HepG2 (cell line): Measurements from ENCODE around the gene RNF14. TPM values are rescaled to one million over a fixed set of nuclear protein-coding genes. Genes with fewer than 3 reads are reported as not detected.

Experiments
- ATAC-seq: fragments of 200-7000 bp; cut with Tn5 transposase; 3 replicates; pipeline ENCODE4 v1.9.1; 2020; ENCODE audit warnings: mild to moderate bottlenecking, moderate library complexity
- BruUV-seq: library from RNA; stranded (reverse); fragments of 400-500 nt; replicated peaks from 2 replicates; lab custom pipeline; 2021; lab: Mats Ljungman, UMichigan
- CTCF ChIA-PET: fragments of 300-600 bp; formaldehyde crosslinking; extraction: SDS; loops from one replicate; lab custom pipeline; 2021; ENCODE audit warnings: low total read pairs, inconsistent platforms, low intra/inter-chr PET ratio; lab: Yijun Ruan, JAX
- POLR2A ChIA-PET: fragments of 350-600 bp; sonication (Branson Sonifier 250); formaldehyde crosslinking; loops from one replicate; lab custom pipeline; 2020; ENCODE audit warnings: antibody characterized with exemption, inconsistent platforms; lab: Yijun Ruan, JAX
- DNase-seq: peaks from one replicate; pipeline ENCODE4 v3.0.0-alpha.2; 2015; ENCODE audit warnings: low spot score
- FAIRE-seq: peaks from 3 replicates; lab custom pipeline; 2011; peaks lifted over from hg19 to GRCh38; lab: Jason Lieb, UNC
- H2AFZ ChIP-seq: one replicate; pipeline ENCODE4 v1.6.1; 2011; ENCODE audit warnings: low read length, inconsistent platforms
- H3K27ac ChIP-seq: fragments of 300-600 bp; 3 replicates; pipeline ENCODE4 v1.8.0; 2011; ENCODE audit warnings: mixed run types, mild to moderate bottlenecking, mixed read lengths, low read length, inconsistent platforms; ENCODE audit not compliant: insufficient read depth; ENCODE audit errors: extremely low read length
- H3K27me3 ChIP-seq, 2 experiments: fragments of 200-600 bp in 1 of 2; 2 replicates in 1 of 2; 3 replicates in 1 of 2; pipeline versions ENCODE4 v1.6.0 to v1.8.0; 2011; ENCODE audit warnings: low read length in 2 of 2, mild to moderate bottlenecking in 2 of 2, moderate library complexity in 2 of 2, inconsistent platforms in 1 of 2; ENCODE audit not compliant: insufficient read depth in 2 of 2, control insufficient read depth in 1 of 2
- H3K36me3 ChIP-seq, 2 experiments: fragments of 200-600 bp in 1 of 2; replicated peaks in 1 of 2; 2 replicates in 1 of 2; 3 replicates in 1 of 2; pipeline versions ENCODE4 v1.5.1 to v1.8.0; 2011; ENCODE audit warnings: low read length in 2 of 2, inconsistent platforms in 1 of 2; ENCODE audit not compliant: insufficient read depth in 2 of 2, control insufficient read depth in 1 of 2
- H3K4me1 ChIP-seq: 2 replicates; pipeline ENCODE4 v1.5.1; 2012; ENCODE audit warnings: low read length, inconsistent platforms; ENCODE audit not compliant: insufficient read depth
- H3K4me2 ChIP-seq: 2 replicates; pipeline ENCODE4 v1.6.0; 2011; ENCODE audit warnings: low read depth, low read length, inconsistent platforms
- H3K4me3 ChIP-seq, 3 experiments: fragments of 200-600 bp in 1 of 3; sonication (generic), shearing (Covaris generic) in 1 of 3; replicated peaks in 1 of 3; 2 replicates each; pipeline ENCODE4 v1.5.1; 2011 to 2016; ENCODE audit warnings: low read length in 3 of 3, inconsistent platforms in 2 of 3, low read depth in 2 of 3, mild to moderate bottlenecking in 2 of 3, control low read depth in 1 of 3, mixed read lengths in 1 of 3; ENCODE audit not compliant: insufficient read depth in 1 of 3
- H3K79me2 ChIP-seq: one replicate; pipeline ENCODE4 v1.6.1; 2011; ENCODE audit warnings: low read length, inconsistent platforms; ENCODE audit not compliant: insufficient read depth
- H3K9ac ChIP-seq: 2 replicates; pipeline ENCODE4 v1.6.0; 2011; ENCODE audit warnings: mild to moderate bottlenecking, low read depth, low read length, inconsistent platforms; ENCODE audit not compliant: insufficient read depth
- H3K9me3 ChIP-seq: 2 replicates; pipeline ENCODE4 v1.5.1; 2012; ENCODE audit warnings: mild to moderate bottlenecking, low read length
- H4K20me1 ChIP-seq: 2 replicates; pipeline ENCODE4 v1.6.0; 2011; ENCODE audit warnings: inconsistent platforms, mild to moderate bottlenecking, low read length, moderate library complexity; ENCODE audit not compliant: insufficient read depth
- ATAD3A ChIP-seq: sonication (generic); formaldehyde crosslinking; IDR thresholded peaks from 2 replicates; pipeline ENCODE4 v1.4.0; 2020; ENCODE audit warnings: missing genetic modification reagents
- CREBL2 ChIP-seq: sonication (generic); formaldehyde crosslinking; IDR thresholded peaks from 2 replicates; pipeline ENCODE4 v1.8.1; 2023; ENCODE audit warnings: missing genetic modification reagents, mild to moderate bottlenecking, borderline replicate concordance
- IRF2 ChIP-seq: IDR thresholded peaks from 2 replicates; pipeline ENCODE4 v1.6.1; 2018; ENCODE audit warnings: missing genetic modification reagents, missing compliant biosample characterization
- NFE2L1 ChIP-seq: sonication (generic); formaldehyde crosslinking; IDR thresholded peaks from 2 replicates; pipeline ENCODE4 v1.4.0; 2020; ENCODE audit warnings: missing genetic modification reagents, mild to moderate bottlenecking, borderline replicate concordance
- PTBP1 ChIP-seq: fragments of 200-400 bp; formaldehyde crosslinking; IDR thresholded peaks from 2 replicates; pipeline ENCODE4 v1.6.1; 2018; ENCODE audit warnings: low read length, low read depth; ENCODE audit not compliant: poor library complexity, severe bottlenecking
- SALL2 ChIP-seq: sonication (generic); formaldehyde crosslinking; IDR thresholded peaks from 2 replicates; pipeline ENCODE4 v1.8.1; 2023; ENCODE audit warnings: mild to moderate bottlenecking, missing genetic modification reagents, inconsistent platforms
- TCF7L2 ChIP-seq: IDR thresholded peaks from 2 replicates; pipeline ENCODE4 v1.6.1; 2011; ENCODE audit warnings: mild to moderate bottlenecking, low read depth, low read length, moderate library complexity
- TOE1 ChIP-seq: sonication (generic); formaldehyde crosslinking; IDR thresholded peaks from 2 replicates; pipeline ENCODE4 v1.4.0; 2020; ENCODE audit warnings: mild to moderate bottlenecking, missing genetic modification reagents
- ZBTB42 ChIP-seq: sonication (generic); formaldehyde crosslinking; IDR thresholded peaks from 2 replicates; pipeline ENCODE4 v1.5.0; 2020; ENCODE audit warnings: mild to moderate bottlenecking, missing genetic modification reagents
- ZNF12 ChIP-seq: sonication (generic); formaldehyde crosslinking; IDR thresholded peaks from 2 replicates; pipeline ENCODE4 v1.5.0; 2020; ENCODE audit warnings: missing genetic modification reagents
- ZNF235 ChIP-seq: sonication (generic); formaldehyde crosslinking; IDR thresholded peaks from 2 replicates; pipeline ENCODE4 v1.8.1; 2023; ENCODE audit warnings: mild to moderate bottlenecking, missing genetic modification reagents, borderline replicate concordance
- ZNF256 ChIP-seq: sonication (generic); formaldehyde crosslinking; conservative IDR thresholded peaks from 2 replicates; pipeline ENCODE4 v1.4.0; 2020; ENCODE audit warnings: missing genetic modification reagents
- ZNF383 ChIP-seq: sonication (generic); formaldehyde crosslinking; IDR thresholded peaks from 2 replicates; pipeline ENCODE4 v1.4.0; 2020; ENCODE audit warnings: missing genetic modification reagents, mild to moderate bottlenecking, borderline replicate concordance
- ZNF441 ChIP-seq: sonication (generic); formaldehyde crosslinking; IDR thresholded peaks from 2 replicates; pipeline ENCODE4 v1.7.0; 2021; ENCODE audit warnings: missing genetic modification reagents, borderline replicate concordance
- ZNF891 ChIP-seq: sonication (generic); formaldehyde crosslinking; IDR thresholded peaks from 2 replicates; pipeline ENCODE4 v1.5.0; 2020; ENCODE audit warnings: mild to moderate bottlenecking, missing genetic modification reagents
- WGBS: methylation state at CpG from one replicate; pipeline ENCODE4 v1.1.6; 2017; ENCODE audit warnings: low lambda C conversion rate; 5-methylcytosine and 5-hydroxymethylcytosine counted together
- in situ Hi-C: cut with HindIII; loops from 2 replicates; pipeline ENCODE4 v1.10.0; 2017; ENCODE audit warnings: low pct_unique_long_range_greater_than_20kb; ENCODE audit not compliant: extremely low pct_ligation_motif_present
- intact Hi-C: fragments of 100-400 bp; cut with micrococcal nuclease; formaldehyde crosslinking; loops from one replicate; pipeline ENCODE4 v1.10.0; 2022; ENCODE audit not compliant: unreplicated experiment
- polyA plus RNA-seq, 8 experiments: library from polyadenylated mRNA; depleted of rRNA in 3 of 8; stranded (reverse) in 7 of 8; unstranded in 1 of 8; fragments of >200 nt; fragmentation: Illumina TruSeq in 4 of 8; extraction: Trizol in 4 of 8; gene quantifications; 2 replicates each; pipeline versions ENCODE4 v1.2.1 to v1.2.3, GENCODE V29; 2011 to 2016; ENCODE audit warnings: low read depth in 4 of 8, missing spikeins in 1 of 8, mixed read lengths in 1 of 8; ENCODE audit not compliant: insufficient read depth in 1 of 8
- total RNA-seq, 5 experiments: library from RNA; depleted of rRNA; stranded (reverse); fragments of >200 nt; fragmentation: Illumina TruSeq; extraction: Trizol; gene quantifications; 2 replicates each; pipeline ENCODE4 v1.2.3, GENCODE V29; 2016; ENCODE audit warnings: low read depth in 1 of 5

The RNF14 gene
- total and polyA plus RNA-seq, 2 of the 13 experiments (the other 11 are each of a cell fraction or from before 2014, with no cell fraction given) = 11.3 to 28.1 TPM

GRCh38 chr5:142006363-142007236 lies 37.7 kb downstream of the RNF14 start:
- Histone ChIP-seq H3K4me3 (no peak overlapping the region), H2AFZ (no peak overlapping the region), H4K20me1 (no peaks in the 10 kb centered on the region), H3K36me3 (peaks cover 18 to 47% of the 10 kb centered on the region in 2 experiments), H3K9ac (no peak overlapping the region), H3K9me3 (no peaks in the 10 kb centered on the region), H3K27me3 (no peaks in the 10 kb centered on the region), H3K27ac (no peak overlapping the region), H3K4me2 (no peak overlapping the region)
- ATAC-seq (no peak), FAIRE-seq (no peak)
- POLR2A ChIA-PET = no interaction called here
- WGBS = 96% methylated on average over 2 of the region's 3 CpGs
- BruUV-seq = no TSS peak
- in situ Hi-C loops = no loop called here
- CTCF ChIA-PET = no interaction called here
- TF ChIP-seq ZNF235 (no peak), PTBP1 (no peak), ZNF383 (no peak), ZNF256 (no peak), ATAD3A (no peak), TOE1 (no peak), SALL2 (CRISPR knock-in tag) (no peak), TCF7L2 (no peak), ZNF12 (CRISPR knock-in tag) (no peak), ZNF441 (CRISPR knock-in tag) (no peak)
- TF ChIP-seq, all 625 proteins: peak for 0
- no peak for DNase-seq
- intact Hi-C loops = no loop called here
- Histone ChIP-seq H3K79me2 (no peaks in the 10 kb centered on the region), H3K4me1 (peaks cover 2% of the 10 kb centered on the region)

GRCh38 chr5:142007237-142007544 lies 38.3 kb downstream of the RNF14 start:
- in situ Hi-C loops (no loop called here), intact Hi-C loops (no loop called here)
- no peaks in the 10 kb centered on the region for H3K27me3 ChIP-seq
- H3K4me3 ChIP-seq = no peak overlapping the region
- ChIA-PET CTCF (no interaction called here), POLR2A (no interaction called here)
- no peak overlapping the region for H3K27ac ChIP-seq
- no peaks in the 10 kb centered on the region for H3K9me3 ChIP-seq
- BruUV-seq = no TSS peak
- peaks cover 17 to 41% of the 10 kb centered on the region in 2 experiments for H3K36me3 ChIP-seq
- H3K9ac ChIP-seq = no peak overlapping the region
- FAIRE-seq = no peak
- H3K4me1 ChIP-seq = peaks cover 8% of the 10 kb centered on the region
- no peak for DNase-seq
- no peak overlapping the region for H3K4me2 ChIP-seq
- no peak for ATAC-seq
- no peaks in the 10 kb centered on the region for H3K79me2 ChIP-seq
- 91% methylated on average over 1 of the region's 1 CpG for WGBS
- TF ChIP-seq NFE2L1 (CRISPR knock-in tag) (no peak), CREBL2 (CRISPR knock-in tag) (no peak), ZBTB42 (CRISPR knock-in tag) (no peak), IRF2 (CRISPR knock-in tag) (no peak), ZNF891 (CRISPR knock-in tag) (no peak), ZNF235 (no peak)
- no peak overlapping the region for H2AFZ ChIP-seq
- H4K20me1 ChIP-seq = no peaks in the 10 kb centered on the region
